Ramos (cell line): ENCODE results near the gene MYCBPAP.

Experiments used
- in situ Hi-C: fragments of 300-500 bp; cut with MboI; formaldehyde crosslinking; loops from one replicate; pipeline ENCODE4 v1.14.3; 2022; ENCODE audit warnings: low sequenced_read_pairs; ENCODE audit not compliant: unreplicated experiment

MYCBPAP gene

GRCh38 chr17:50548831-50549230 is 40.6 kb downstream of the MYCBPAP start:
- in situ Hi-C loops: loop anchor here (5.0 to 10.0 kb wide), 2 partner anchors 78 to 406 kb away; no protein-coding TSS in a partner anchor

GRCh38 chr17:50549256-50549941 is 41.2 kb downstream of the MYCBPAP start:
- in situ Hi-C loops: loop anchor here (5.0 to 10.0 kb wide), 2 partner anchors 78 to 405 kb away; no protein-coding TSS in a partner anchor

- in situ Hi-C loops: loop anchor here (5.0 to 10.0 kb wide), 2 partner anchors 77 to 405 kb away; no protein-coding TSS in a partner anchor
These were observed 41.7 kb downstream of the MYCBPAP start for GRCh38 chr17:50549969-50550368.

- in situ Hi-C loops: no loop called here
These were observed 42.6 kb downstream of the MYCBPAP start for GRCh38 chr17:50550661-50551432.

GRCh38 chr17:50551433-50551815 is 43.2 kb downstream of the MYCBPAP start:
- in situ Hi-C loops: no loop called here

- in situ Hi-C loops: no loop called here
These were observed 43.6 kb downstream of the MYCBPAP start for GRCh38 chr17:50551884-50552283.

- in situ Hi-C loops: no loop called here
These were observed 46.0 kb downstream of the MYCBPAP start for GRCh38 chr17:50554201-50554600.

GRCh38 chr17:50556803-50557202 is 48.6 kb downstream of the MYCBPAP start:
- in situ Hi-C loops: no loop called here

GRCh38 chr17:50557630-50558029 is 49.4 kb downstream of the MYCBPAP start:
- in situ Hi-C loops: no loop called here

- in situ Hi-C loops: no loop called here
These were observed 49.9 kb downstream of the MYCBPAP start for GRCh38 chr17:50558091-50558490.

GRCh38 chr17:50558581-50558940 is 50.3 kb downstream of the MYCBPAP start:
- in situ Hi-C loops: no loop called here

GRCh38 chr17:50558941-50559614 is 50.8 kb downstream of the MYCBPAP start:
- in situ Hi-C loops: no loop called here

- in situ Hi-C loops: no loop called here
These were observed 51.5 kb downstream of the MYCBPAP start for GRCh38 chr17:50559674-50560184.

- in situ Hi-C loops: no loop called here
These were observed 52.1 kb downstream of the MYCBPAP start, which contains the start of gene CACNA1G for GRCh38 chr17:50560185-50560824. Gene CACNA1G (plus strand): TSS chr17:50560715. CDS start chr17:50561460, 745 bp downstream.

GRCh38 chr17:50560931-50561745 is 52.9 kb downstream of the MYCBPAP start:
- in situ Hi-C loops: no loop called here

- in situ Hi-C loops: no loop called here
These were observed 53.5 kb downstream of the MYCBPAP start for GRCh38 chr17:50561746-50562141.

GRCh38 chr17:50562242-50563091 is 54.2 kb downstream of the MYCBPAP start:
- in situ Hi-C loops: no loop called here

- in situ Hi-C loops: no loop called here
These were observed 54.9 kb downstream of the MYCBPAP start for GRCh38 chr17:50563092-50563511.
